T-helper 9 cell (primary cell): ENCODE results near the gene FYN.

Source experiments
- DNase-seq: peaks from one replicate; pipeline ENCODE4 v3.0.0-alpha.2; 2020

FYN gene

DNA sequence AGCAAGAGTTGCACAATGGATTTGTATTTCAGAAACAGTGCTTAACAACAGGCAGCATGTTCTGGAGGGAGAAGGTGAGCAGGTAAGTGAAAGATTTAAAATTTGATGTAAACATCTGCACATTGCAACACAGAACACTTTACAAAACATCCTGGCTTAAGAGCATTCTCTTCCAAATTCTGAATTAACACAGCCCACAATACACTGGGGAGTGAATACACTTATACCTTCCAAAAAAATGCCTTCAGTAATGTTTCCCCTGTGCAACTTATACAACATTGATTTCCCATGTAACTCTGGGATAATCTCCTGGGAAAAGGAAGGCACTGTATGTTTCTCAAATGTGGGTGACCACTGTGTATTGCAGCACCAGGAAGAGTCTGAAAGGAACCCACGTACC lies 127.6 kb downstream of the FYN start:
- no peak for DNase-seq

DNA sequence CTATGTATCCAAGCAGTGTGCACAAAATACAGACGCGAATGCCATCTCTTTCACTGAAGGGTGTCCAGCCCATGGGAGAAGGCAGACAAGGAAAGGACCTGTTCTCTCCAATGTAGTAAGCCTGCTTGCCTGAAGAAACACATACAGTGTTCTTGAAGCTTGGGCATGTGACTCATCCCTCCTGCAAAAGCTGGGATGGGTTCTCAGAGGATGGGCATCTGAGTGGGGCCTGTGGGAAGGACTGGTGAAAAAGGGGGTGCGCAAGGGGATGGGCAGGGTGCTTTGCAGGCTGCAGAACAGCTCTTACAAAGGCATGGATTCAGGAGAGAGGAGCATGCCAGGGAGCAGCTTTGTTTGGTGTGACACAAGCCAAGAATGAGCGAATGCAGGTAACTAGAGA lies 128.1 kb downstream of the FYN start:
- DNase-seq, result no peak

DNA sequence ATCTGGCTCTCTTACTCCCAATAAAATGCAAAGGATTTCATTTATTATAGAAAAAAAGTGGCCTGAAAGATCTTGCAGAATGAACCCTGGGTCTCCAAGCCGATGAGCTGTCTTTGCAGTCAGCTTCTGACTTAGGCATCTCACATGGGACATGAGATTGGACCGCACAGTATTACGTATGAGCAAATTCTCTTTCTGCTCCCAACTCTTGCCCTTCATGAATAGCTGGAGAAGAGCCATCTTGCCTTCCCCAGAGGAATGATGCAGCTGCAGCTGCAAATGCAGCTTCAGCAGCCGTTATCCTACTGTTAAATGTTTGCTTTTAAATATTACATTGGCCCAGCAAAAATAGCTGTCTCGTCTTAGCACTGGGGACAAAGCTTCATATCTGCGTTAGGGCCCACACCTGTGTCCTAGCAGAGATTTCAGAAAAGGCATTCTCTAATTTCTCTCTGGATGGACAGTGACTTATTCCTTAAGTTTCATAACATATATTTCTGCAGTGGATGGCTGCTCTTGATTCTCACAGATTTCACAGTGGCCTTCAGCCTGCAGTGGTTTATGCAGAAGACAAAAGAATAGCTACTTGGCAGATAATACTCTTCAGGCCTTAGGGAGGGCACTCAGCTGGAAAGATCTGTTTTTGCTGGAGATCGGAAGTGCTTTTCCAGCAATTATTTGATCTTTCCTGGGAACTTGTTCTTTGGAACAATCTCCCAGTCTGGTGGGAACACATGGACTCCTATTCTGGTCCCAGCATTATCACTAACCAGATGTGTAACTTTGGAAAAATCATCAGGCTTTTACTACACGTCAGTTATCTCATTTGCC lies 129.2 kb downstream of the FYN start:
- DNase-seq, result no peak

DNA sequence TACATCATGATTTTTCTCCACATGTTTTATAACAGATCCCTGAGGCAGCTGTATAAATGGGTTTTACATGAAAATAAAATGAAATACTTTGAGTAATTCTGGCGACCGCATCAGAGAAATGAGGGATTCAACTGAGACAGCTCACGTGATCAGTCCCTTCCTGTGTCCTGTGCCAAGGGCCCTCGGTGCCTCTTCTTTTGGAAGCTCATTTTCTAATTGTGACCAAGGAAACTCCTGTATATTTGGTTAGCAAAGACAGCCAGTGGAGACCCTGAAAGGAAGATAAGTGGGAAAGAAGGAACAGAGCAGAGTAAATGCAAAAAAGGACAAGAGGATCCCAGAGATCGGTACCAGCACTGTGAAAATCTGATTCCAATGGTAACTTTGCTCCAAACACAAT lies 129.9 kb downstream of the FYN start:
- DNase-seq, result no peak

DNA sequence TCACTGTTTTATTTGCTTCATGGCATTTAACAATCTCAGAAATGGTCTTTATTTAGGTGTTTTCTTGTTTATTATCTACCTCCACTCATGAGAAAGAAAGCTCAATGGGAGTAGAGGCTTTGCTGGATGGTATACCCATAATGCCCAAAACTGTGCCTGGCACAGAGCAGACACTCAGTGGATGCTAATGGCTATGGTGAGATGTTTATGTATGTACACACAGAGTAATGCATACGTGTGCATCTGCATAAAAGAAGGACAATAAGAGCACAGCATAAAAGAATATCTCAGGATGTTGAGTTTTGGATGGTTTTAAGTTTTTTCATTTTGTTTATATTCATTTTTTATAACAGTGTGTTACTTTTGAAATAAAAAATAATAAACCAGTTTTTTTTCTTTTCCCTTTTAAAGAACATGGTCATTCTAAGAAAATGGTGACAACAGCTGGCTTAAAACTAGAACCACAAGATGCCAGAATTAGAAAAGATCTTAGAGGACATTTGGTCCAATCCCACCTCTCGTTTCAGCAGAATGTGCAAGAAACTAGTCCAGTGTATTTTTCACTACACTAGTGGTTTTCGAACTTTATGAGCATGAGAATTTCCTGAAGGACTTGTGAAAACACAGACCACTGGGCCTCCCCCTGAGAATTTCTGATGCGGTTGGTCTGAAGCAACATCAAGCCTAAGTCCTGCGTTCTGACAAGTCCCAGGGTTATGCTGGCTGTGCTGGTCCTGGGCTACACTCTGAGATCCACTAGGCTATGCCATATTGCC lies 131.9 kb downstream of the FYN start:
- no peak for DNase-seq

DNA sequence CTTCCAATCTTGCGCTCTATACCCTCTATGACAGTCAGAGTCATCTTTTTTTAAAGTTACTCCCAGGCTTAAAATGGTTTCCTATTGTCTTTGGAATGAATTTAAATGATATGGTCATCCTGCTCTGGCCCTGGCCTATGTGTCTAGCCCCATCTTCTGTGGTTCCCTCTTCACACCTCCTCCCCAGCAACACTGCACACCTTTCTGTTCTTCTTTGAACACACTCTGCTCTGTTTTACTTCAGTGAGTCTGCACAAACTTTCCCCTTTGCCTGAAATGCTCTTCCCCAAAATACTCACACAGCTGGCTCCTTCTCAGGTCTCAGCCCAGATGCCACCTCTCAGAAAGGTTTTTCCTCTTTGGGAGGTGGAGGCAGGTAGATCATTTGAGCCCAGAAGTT lies 132.7 kb downstream of the FYN start:
- DNase-seq, result no peak

DNA sequence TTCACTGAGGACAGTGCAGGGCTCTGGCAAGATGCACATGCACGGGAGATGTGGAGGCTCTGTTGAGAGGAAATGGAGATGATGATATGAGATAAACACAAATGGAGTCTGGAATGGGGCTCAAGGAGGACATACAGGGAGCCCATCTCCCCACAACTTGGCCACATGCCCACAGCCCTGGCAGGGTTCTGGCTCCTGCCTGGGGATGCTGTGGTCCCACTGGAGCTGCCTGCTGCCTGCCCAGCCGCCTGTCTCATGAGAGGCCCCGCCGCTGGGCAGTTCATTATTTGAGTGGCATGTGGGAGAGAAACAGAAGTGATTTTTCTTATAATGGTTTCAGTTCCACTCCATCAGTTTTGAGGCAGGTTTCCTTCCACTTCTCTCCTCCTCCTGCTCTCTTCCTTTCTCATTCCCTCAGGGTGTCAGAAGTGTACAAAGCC lies 134.0 kb downstream of the FYN start:
- DNase-seq, result no peak

DNA sequence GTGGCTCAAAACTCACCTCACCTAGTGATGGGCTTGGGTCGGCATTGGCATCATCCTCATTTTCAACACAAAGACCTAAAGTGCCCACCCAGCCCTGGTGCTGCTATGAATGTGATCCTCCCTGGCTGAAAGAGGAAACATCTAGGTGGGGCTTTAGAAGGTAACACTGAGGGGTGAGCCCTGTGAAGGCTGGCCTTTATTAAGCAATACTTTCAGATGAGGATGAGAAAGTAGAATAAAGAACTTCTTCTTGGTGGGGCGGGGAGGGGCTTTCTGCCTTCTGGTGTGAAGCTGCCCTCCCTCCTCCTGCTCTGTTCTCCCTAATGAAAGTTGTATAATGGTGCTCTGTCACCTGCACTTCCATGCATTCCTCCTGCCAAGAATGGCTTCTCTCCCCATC lies 134.6 kb downstream of the FYN start:
- no peak for DNase-seq

DNA sequence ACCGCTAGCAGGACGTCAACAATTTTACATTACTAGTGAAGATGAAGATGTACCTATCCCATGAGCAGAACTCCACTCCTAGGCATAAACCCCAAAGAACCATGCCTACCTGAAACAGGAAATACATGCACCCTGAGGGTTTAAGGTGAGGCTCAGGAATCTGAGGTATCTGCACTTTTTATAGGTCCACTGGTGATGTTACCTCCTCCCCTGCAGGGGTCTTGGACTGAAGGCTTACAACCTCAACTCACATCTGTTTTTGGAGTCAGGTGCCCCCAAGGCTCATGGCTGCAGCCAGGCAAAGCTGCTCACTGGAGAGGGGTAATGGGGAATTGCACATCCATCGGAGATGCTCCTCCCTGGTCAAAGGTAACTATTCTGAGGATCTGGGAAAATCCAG lies 135.1 kb downstream of the FYN start:
- DNase-seq, result no peak

DNA sequence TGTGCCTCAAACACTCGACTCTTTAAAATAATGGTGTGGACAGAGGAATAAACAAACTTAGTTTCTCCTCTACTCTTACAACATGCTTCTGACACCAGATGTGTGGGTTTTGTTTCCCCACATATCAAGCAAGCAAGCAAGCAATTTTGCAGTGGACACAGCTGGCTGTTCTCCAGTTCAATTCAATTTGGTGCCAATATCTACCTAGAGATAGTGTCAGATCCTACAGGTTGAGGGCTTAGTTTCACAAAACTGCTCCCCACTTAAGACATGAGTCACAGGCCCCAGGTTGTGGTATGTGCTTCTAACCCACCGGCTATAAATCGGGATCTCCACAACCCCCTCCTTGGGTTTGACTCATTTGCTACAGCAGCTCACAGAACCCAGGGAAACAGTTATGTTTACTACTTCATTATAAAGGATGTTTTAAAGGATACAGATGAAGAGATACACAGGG lies 136.2 kb downstream of the FYN start:
- no peak for DNase-seq

DNA sequence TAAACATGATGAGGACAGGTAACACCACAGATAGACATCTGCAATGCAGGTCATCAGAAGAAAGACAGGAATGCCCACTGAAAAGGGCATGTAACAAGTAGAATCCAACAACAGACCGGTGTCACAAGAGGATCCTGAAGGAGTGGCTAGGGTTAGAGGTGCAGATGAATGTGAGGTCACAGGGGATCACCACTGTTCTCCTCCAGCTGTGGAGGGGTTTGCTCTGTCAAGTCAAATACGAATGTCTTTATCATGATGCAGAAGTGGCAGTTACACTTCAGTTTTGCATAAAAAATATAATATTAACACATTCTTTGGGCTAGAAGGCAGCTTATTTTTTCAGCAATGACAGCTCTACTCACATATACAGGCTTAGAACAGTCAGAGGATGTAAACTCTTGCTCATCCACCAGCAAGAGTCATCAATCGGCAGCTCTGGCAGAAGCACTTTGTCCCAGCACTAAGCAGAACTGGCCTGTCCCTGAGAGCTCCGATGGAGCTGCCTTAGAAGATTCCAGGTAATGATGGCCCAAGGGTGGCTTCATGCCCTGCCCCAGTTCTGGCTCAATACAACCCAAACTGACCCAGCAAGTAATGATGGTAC lies 137.1 kb downstream of the FYN start:
- DNase-seq, result no peak

DNA sequence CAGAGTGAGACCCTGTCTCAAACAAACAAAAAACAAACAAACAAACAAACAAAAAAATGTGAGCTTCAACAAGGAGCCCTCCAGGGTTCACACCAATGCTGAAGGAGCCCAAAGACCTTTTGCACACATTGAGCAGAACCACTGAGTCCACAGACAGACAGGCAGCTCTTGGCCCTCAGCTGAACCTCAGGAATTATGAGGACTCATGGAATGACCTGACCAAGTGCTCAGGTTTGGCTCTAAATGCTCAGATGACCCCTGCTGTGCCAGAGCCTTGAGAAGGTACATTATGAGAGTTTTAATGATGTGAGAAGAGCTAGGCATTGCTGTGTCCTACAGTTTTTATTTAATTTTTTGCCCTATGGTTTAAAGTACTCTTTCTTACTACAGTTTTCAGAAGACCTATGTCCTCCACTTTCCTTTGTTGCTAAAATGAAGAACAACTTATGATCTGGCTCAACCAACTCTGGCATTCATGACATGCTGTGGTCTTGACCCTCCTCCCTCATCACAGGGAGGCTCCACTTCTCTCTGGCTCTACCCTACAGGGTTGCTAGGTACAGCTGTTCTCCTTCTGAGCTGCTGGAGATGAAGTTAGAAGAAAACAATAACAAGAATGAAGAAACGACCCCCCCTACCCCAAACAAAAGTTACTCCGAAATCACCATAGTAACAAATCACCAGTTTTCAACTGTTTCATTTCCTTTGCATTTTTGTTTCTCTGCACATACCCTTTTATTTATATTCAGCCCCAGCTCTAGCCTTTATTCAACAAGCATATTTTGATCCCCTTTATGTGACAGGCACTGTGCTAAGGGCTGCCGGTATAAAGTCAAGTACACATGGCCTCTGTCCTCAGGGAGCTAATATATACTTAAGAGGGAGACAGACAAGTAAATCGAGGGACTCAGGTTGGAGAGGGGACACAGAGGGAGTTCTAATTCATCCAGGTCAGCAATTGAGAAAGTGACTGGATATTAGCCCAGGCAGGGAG lies 138.9 kb downstream of the FYN start:
- DNase-seq, result no peak

DNA sequence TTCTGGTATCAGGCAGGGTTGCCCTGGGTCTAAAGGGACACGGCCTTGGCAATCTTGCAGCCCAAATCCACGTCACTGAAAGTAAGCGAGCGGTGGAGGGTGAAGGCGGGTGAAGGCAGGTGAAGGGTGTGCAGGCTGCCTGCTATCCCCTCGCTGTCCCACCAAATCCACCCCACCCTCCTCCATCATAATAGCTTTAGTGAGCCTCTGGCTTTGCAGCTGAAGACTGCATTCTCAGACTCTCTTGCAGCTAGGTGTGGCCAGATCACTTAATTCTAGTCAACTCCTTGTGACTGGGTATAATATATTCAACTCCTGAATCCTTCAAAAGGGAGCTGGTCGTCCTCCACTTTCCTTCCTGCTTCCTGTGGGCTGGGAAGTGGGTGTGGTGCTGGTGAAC lies 140.9 kb downstream of the FYN start:
- no peak for DNase-seq

DNA sequence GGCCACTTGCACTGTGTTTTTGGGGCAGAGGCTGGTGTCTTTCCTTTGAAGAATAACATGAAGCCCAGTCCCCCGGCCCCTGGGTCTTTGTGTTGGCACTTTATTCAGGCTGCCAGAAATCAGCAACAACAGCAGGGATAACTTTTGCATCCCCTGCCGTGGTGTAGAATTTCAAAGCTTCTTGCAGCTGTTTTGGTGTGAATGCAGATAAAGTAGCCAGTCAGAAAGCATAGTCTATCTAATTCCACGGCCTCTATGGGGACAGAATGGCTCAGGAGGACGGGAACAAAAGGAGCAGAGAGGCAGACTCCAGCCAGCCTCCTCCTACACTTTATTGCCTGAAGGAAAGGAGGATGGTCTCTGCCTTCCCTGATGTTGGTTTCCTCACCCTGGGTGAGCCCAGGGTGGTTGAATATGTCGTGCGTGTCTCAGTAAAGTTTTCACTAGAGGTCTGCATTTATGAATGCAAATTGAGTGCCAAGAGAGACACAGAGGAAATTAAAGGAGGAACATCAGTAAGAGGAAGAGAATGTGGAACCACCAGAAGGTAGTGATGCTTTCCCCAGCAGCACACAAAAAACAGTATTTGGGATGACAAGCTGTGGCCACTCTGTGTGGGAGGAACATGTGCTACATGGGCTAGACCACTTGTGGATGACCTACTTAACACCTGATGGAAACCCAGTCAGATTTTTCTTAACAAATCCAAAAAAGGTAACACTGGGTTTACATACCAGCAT lies 141.6 kb downstream of the FYN start:
- DNase-seq, result no peak

DNA sequence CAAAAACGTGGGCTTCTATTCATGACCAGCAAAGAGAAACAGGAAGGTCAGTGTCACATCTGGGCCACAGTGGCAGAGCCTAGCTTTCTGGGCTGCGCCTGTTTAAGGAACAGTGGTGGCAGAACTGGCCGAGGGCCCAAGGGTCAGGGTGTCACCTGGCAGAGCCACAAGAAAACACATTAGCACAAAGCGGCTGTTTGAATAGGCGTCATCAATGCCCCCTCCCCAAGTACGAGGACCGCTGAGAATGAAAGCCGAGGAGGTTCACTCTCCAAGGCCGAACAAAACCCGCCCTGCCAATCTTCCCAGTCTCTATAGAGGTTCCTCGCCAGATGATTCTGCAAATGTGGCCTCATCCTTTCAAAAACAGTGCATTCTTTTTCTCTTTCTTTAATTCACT lies 142.4 kb downstream of the FYN start:
- no peak for DNase-seq

DNA sequence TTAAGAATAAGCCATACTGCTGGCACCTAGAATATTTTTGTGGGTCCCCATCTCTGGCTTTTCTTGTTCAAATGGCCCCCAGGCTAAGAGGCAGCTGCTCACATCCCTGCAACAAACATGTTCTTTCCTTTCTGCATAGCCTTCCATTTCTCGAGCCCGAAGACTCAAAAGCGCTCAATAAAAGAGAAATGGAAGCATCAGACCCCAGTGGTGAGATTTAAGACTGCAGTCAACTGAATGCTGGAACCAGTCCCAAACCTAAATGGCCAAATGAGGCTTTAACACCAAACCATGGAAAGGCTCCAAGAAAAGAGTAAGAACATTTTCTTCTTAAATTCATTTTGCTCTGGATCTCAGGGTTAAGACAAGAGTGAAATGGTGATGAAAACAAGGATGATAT lies 145.4 kb downstream of the FYN start:
- no peak for DNase-seq

DNA sequence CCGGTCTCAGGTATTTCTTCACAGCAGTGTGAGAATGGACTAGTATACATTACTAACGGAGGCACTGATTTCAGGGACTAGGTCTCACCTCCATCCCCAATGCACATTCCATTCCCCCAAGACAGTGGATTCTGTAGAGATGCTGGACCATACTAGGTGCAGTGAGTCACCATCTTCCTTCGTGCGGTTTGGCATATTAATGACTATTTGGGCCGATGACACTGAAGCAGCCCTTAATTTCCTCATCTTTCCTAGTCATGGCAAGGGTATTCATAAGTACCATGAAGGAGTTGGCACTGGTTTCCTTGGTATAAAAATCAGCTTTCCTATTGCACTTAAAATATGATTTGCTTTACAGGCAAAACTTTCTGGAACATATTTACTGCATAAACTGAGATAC lies 146.2 kb downstream of the FYN start:
- DNase-seq, result no peak

DNA sequence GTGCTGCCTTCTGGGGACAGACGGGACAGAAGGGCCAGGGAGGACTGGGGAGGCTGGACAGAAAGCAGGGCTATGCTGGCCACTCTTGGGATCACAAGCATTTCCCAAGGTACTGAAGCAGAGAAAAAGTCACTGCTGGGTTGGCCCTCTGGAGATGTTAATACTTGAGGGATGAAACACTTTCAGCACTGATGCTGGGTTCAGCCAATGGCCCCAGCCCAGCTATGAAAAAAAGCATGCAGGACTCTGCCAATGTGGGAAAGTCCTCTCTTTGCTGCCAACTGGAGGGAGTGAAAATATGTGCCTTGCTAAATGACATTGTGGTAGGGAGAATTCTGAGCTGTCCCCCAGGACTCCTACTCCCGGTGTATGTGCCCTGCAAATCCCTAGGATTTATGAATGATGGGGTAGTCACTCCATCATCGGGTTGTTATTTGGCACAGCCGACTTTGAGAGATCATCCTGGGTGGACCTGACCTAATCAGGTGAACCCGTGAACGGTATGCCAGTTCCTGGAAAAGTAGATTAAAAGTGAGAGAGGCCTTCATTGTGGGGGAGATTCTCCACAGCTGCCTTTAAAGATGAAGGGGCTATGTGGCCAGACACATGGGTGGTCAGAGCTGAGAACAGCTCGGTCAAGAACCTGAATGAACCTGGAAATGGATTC lies 147.7 kb downstream of the FYN start:
- no peak for DNase-seq

DNA sequence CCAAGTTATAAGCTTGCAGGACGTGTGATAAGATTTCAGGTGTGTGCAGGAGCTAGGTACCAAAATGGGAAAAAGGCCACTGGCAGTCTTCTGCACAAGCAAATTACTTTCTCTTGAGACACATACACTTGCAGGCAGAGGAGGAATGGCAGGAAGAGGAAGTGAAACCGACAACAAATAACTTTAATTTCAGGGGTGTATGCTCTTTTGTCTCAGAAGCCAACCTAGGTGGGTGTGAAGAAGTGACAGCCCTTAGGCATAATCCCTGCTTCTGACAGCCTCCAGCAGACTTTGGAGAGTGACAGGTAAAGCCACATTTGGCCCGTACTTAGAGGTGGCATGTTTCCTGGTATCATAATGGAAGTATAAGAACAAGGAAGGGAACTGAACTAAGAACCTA lies 148.7 kb downstream of the FYN start:
- DNase-seq, result no peak

DNA sequence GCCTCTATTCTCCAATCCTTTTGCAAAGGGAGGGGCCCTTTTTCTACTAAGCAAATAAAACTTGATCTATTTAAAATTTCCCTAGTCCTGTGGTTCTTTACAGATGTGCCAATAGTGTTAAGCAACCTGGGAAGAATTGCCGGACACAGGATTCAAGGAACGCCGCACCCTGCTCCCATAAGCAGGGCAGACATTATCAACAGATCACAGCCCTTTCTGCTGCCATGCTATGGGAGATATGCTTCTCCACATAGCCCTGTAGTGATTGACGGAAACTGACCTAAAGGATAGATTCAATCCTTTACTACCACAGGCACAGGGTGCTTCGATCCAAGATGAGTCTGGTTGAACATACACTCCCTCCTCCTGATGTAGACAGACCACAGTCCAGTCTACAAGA lies 149.2 kb downstream of the FYN start:
- no peak for DNase-seq

DNA sequence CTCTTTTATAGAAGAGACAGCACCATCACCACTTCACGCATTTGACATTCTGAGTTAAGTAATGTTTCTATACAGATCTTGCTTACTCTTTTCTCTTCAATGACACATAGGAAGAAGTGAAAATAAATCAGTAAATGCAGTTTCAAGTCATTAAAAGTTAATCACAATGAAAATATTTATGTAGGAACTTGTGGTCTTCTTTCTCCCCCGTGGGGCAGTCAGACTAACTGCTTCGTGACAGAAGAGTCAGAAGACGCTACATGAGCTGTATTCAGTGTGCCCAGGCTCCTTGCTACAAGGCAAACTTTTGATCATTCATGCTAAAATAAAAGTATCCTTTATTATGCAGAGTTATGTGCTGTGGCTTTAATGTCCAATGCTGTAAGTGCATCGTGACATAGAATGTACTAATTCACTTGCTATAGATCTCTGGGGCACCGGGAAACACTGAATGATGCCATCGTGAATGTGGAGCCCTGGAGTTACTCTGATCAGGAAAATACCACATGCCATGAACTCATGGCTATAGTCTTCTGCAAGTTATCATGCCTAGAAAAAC lies 149.8 kb downstream of the FYN start:
- DNase-seq, result no peak
